NCI-H510A treated with DMSO at 0.1 percent for 48 hours (cell line): ENCODE data around the gene DNTT.
A peak's percentile ranks its signal among the peaks of the same experiment; 100 is the strongest.
"Not testable (repeated sequence)": the region's sequence is repeated elsewhere in the genome, so short reads cannot be mapped to it uniquely, and the experiment has no call there.

Source experiments
- DNase-seq: peaks from one replicate; lab custom pipeline; 2025; lab: John Stamatoyannopoulos, UW

DNTT gene

GRCh38 chr10:96276426-96276825 is 27.8 kb upstream of the DNTT start:
- no peak for DNase-seq

GRCh38 chr10:96276831-96277230 is 27.4 kb upstream of the DNTT start:
- no peak for DNase-seq

- no peak for DNase-seq
Observed at GRCh38 chr10:96279191-96279641, 25.0 kb upstream of the DNTT start.

GRCh38 chr10:96280859-96281258 is 23.4 kb upstream of the DNTT start:
- DNase-seq = no peak

GRCh38 chr10:96281444-96282029 is 22.7 kb upstream of the DNTT start:
- DNase-seq = no peak

- no peak for DNase-seq
Observed at GRCh38 chr10:96283351-96283750, 20.9 kb upstream of the DNTT start.

- DNase-seq = no peak
Observed at GRCh38 chr10:96283756-96284155, 20.5 kb upstream of the DNTT start.

GRCh38 chr10:96285331-96285752 is 18.9 kb upstream of the DNTT start:
- DNase-seq = no peak

- peak; percentile 78 for DNase-seq
Observed at GRCh38 chr10:96287392-96288105, 16.7 kb upstream of the DNTT start.

- DNase-seq = no peak
Observed at GRCh38 chr10:96288151-96288621, 16.0 kb upstream of the DNTT start.

- DNase-seq = no peak
Observed at GRCh38 chr10:96289218-96289910, 14.9 kb upstream of the DNTT start.

GRCh38 chr10:96290368-96291133 is 13.7 kb upstream of the DNTT start:
- DNase-seq = no peak

GRCh38 chr10:96292971-96293920 is 11.0 kb upstream of the DNTT start:
- peak; percentile 65 for DNase-seq

- no peak for DNase-seq
Observed at GRCh38 chr10:96295475-96295874, 8.8 kb upstream of the DNTT start.

- no peak for DNase-seq
Observed at GRCh38 chr10:96297486-96297885, 6.7 kb upstream of the DNTT start.

- no peak for DNase-seq
Observed at GRCh38 chr10:96298362-96298761, 5.9 kb upstream of the DNTT start.

- no peak for DNase-seq
Observed at GRCh38 chr10:96299383-96299782, 4.9 kb upstream of the DNTT start.

GRCh38 chr10:96301616-96302015 is 2.6 kb upstream of the DNTT start:
- no peak for DNase-seq

- no peak for DNase-seq
Observed at GRCh38 chr10:96305019-96305418, 785 bp downstream of the DNTT start.

- DNase-seq = peak; percentile 12
Observed at GRCh38 chr10:96306516-96306915, 2.3 kb downstream of the DNTT start.

- not testable (repeated sequence) for DNase-seq
Observed at GRCh38 chr10:96308854-96309253, 4.6 kb downstream of the DNTT start.
